Liver (tissue), 3 donors: ENCODE results near the gene USP5.

Experiments used
- ATF3 ChIP-seq: IDR thresholded peaks from 2 replicates; pipeline ENCODE4 v1.6.1; 2016; ENCODE audit warnings: antibody characterized with exemption
- CTCF ChIP-seq: fragments of 150-350 bp; IDR thresholded peaks from 2 replicates; pipeline ENCODE4 v1.5.1; 2017; ENCODE audit warnings: improper control_type of control experiment, low read depth, low read length; ENCODE audit not compliant: missing input control
- GABPA ChIP-seq, 2 donors: IDR thresholded peaks in 1 of 2; conservative IDR thresholded peaks in 1 of 2; 2 replicates each; pipeline ENCODE4 v1.6.1; 2016; ENCODE audit warnings: antibody characterized with exemption in 2 of 2, mild to moderate bottlenecking in 1 of 2, moderate library complexity in 1 of 2
- JUND ChIP-seq, 2 donors: IDR thresholded peaks; 2 replicates each; pipeline ENCODE4 v1.6.1; 2016; ENCODE audit warnings: antibody characterized with exemption in 2 of 2
- MAX ChIP-seq: IDR thresholded peaks from 2 replicates; pipeline ENCODE4 v1.6.1; 2016; ENCODE audit warnings: antibody characterized with exemption
- RAD21 ChIP-seq, 2 donors: IDR thresholded peaks; 2 replicates each; pipeline ENCODE4 v1.6.1; 2016; ENCODE audit warnings: antibody characterized with exemption in 2 of 2, mild to moderate bottlenecking in 2 of 2
- REST ChIP-seq: IDR thresholded peaks from 2 replicates; pipeline ENCODE4 v1.6.1; 2016; ENCODE audit warnings: antibody characterized with exemption, mild to moderate bottlenecking
- RXRA ChIP-seq, 2 donors: IDR thresholded peaks; 2 replicates each; pipeline ENCODE4 v1.6.1; 2017 to 2018; ENCODE audit warnings: antibody characterized with exemption in 2 of 2, mild to moderate bottlenecking in 1 of 2
- SP1 ChIP-seq: IDR thresholded peaks from 2 replicates; pipeline ENCODE4 v1.6.1; 2018; ENCODE audit warnings: antibody characterized with exemption, mild to moderate bottlenecking
- TAF1 ChIP-seq: conservative IDR thresholded peaks from 2 replicates; pipeline ENCODE4 v1.6.1; 2016; ENCODE audit warnings: antibody characterized with exemption, mild to moderate bottlenecking
- YY1 ChIP-seq: IDR thresholded peaks from 2 replicates; pipeline ENCODE4 v1.6.1; 2016; ENCODE audit warnings: antibody characterized with exemption, mild to moderate bottlenecking
- ZBTB33 ChIP-seq: IDR thresholded peaks from 2 replicates; pipeline ENCODE4 v1.6.1; 2016; ENCODE audit warnings: antibody characterized with exemption
- donor health status: healthy.
- donor health status: healthy.

- TF ChIP-seq CTCF (no peak), TAF1 (no peak), RAD21 (IDR thresholded peaks at IDR 0.05) (no peak), ZBTB33 (no peak), JUND (IDR thresholded peaks at IDR 0.05) (no peak), YY1 (no peak), REST (no peak), SP1 (no peak), MAX (no peak), ATF3 (no peak), GABPA (IDR thresholded peaks at IDR 0.05 in 1 of 2, conservative IDR thresholded peaks at IDR 0.05 in 1 of 2) (no peak), RXRA (IDR thresholded peaks at IDR 0.05) (no peak)
Observed at GRCh38 chr12:6824085-6824775, 27.7 kb upstream of the USP5 start.
